GM12872 (cell line): Measurements from ENCODE around the gene GPRC5B.

ENCODE experiments used
- CTCF ChIP-seq: IDR thresholded peaks from 3 replicates; pipeline ENCODE4 v1.5.1; 2011; ENCODE audit warnings: low read depth, mild to moderate bottlenecking, low read length, moderate library complexity; ENCODE audit not compliant: insufficient read depth

GPRC5B gene

GRCh38 chr16:19841184-19841583 lies 43.5 kb downstream of the GPRC5B start:
- TF ChIP-seq CTCF: no peak

- no peak for TF ChIP-seq CTCF
Measured at GRCh38 chr16:19840524-19841110, 44.0 kb downstream of the GPRC5B start.

GRCh38 chr16:19837984-19838707 lies 46.5 kb downstream of the GPRC5B start:
- TF ChIP-seq CTCF: no peak

- TF ChIP-seq CTCF: no peak
Measured at GRCh38 chr16:19837331-19837980, 47.2 kb downstream of the GPRC5B start.

- no peak for TF ChIP-seq CTCF
Measured at GRCh38 chr16:19835968-19836421, 48.7 kb downstream of the GPRC5B start.

- TF ChIP-seq CTCF: no peak
Measured at GRCh38 chr16:19835196-19835595, 49.5 kb downstream of the GPRC5B start.

GRCh38 chr16:19833581-19833980 lies 51.1 kb downstream of the GPRC5B start:
- TF ChIP-seq CTCF: no peak
